Stomach smooth muscle (tissue), 2 donors: ENCODE results near the gene ZCCHC8.
"Not testable (repeated sequence)": the region's sequence is repeated elsewhere in the genome, so short reads cannot be mapped to it uniquely, and the experiment has no call there.

ENCODE experiments used
- H3K27ac ChIP-seq: one replicate; pipeline ENCODE4 v1.7.0; 2013; ENCODE audit warnings: mild to moderate bottlenecking, low read length, inconsistent platforms
- H3K27me3 ChIP-seq, 2 donors: one replicate each; pipeline ENCODE4 v1.7.0; 2013; ENCODE audit warnings: low read length in 2 of 2; ENCODE audit not compliant: insufficient read depth in 2 of 2, control insufficient read depth in 1 of 2
- H3K36me3 ChIP-seq, 2 donors: one replicate each; pipeline ENCODE4 v1.7.0; 2013; ENCODE audit warnings: low read length in 2 of 2; ENCODE audit not compliant: control insufficient read depth in 2 of 2, insufficient read depth in 2 of 2
- H3K4me1 ChIP-seq: one replicate; pipeline ENCODE4 v1.7.0; 2013; ENCODE audit warnings: low read length; ENCODE audit not compliant: control insufficient read depth, insufficient read depth
- H3K4me3 ChIP-seq, 2 donors: one replicate each; pipeline ENCODE4 v1.7.0; 2013; ENCODE audit warnings: low read length in 2 of 2
- H3K9ac ChIP-seq, 2 donors: one replicate each; pipeline ENCODE4 v1.7.0; 2013; ENCODE audit warnings: low read length in 2 of 2, mild to moderate bottlenecking in 1 of 2
- H3K9me3 ChIP-seq, 2 donors: one replicate each; pipeline ENCODE4 v1.7.0; 2013; ENCODE audit warnings: low read length in 2 of 2; ENCODE audit not compliant: control insufficient read depth in 2 of 2
- donor health status: healthy.
- donor health status: Pancreatic carcinoma.

The ZCCHC8 gene

DNA sequence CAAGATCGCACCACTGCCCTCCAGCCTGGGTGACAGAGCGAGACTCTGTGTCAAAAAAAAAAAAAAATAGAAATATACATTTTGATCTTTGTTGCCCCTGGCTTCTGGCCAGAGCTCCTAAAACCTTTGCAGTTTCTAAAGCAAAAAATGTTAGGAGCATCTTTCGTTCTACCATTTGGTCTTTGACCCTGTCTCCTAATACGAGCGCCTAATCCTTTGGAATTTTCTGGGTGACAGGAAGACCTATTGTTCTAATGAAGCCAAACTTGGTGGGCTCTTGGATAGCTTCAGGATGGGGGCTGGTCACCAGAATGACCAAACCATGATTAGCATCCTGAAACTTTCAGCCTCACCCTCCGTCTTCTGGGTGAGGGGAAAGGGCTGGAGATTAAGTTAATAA, 46.0 kb downstream of the ZCCHC8 start:
- Histone ChIP-seq H3K27ac (no peak overlapping the region), H3K9me3 (no peaks in the 10 kb centered on the region), H3K27me3 (no peaks in the 10 kb centered on the region), H3K9ac (no peak overlapping the region), H3K4me1 (no peaks in the 10 kb centered on the region), H3K4me3 (no peak overlapping the region), H3K36me3 (no peaks in the 10 kb centered on the region)

- Histone ChIP-seq H3K36me3 (no peaks in the 10 kb centered on the region), H3K27me3 (no peaks in the 10 kb centered on the region), H3K4me3 (no peak overlapping the region), H3K9ac (no peak overlapping the region), H3K9me3 (no peaks in the 10 kb centered on the region), H3K27ac (no peak overlapping the region), H3K4me1 (no peaks in the 10 kb centered on the region)
These were observed 46.4 kb downstream of the ZCCHC8 start for GRCh38 chr12:122454250-122454721.

DNA sequence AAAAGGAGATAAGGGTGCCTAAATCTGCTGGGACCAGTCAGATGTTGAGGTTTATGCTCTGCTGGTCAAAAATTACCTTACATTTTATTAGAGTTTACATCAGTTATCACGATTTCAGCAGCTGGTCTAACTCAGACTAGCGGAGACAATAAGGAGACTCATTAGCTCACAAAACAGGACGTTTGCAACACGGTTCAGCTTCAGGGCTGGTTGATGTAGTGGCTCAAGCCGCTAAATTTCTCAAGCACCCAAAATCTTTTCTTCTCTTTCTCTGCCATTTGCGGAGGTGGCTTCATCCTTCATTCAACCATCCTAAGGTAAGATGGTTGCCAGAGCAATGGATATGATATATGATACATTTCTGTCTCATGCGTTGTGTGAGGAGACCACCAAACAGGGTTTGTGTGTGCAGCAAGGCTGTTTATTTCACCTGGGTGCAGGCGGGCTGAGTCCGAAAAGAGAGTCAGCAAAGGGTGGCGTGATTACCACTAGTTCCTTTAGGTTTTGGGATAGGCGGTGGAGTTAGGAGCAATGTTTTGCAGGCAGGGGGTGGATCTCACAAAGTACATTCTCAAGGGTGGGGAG, 47.9 kb downstream of the ZCCHC8 start:
- no peaks in the 10 kb centered on the region for H3K27me3 ChIP-seq
- H3K4me3 ChIP-seq: no peak overlapping the region
- no peaks in the 10 kb centered on the region for H3K36me3 ChIP-seq
- H3K9me3 ChIP-seq: no peaks in the 10 kb centered on the region
- H3K27ac ChIP-seq: no peak overlapping the region
- no peaks in the 10 kb centered on the region for H3K4me1 ChIP-seq
- H3K9ac ChIP-seq: no peak overlapping the region

DNA sequence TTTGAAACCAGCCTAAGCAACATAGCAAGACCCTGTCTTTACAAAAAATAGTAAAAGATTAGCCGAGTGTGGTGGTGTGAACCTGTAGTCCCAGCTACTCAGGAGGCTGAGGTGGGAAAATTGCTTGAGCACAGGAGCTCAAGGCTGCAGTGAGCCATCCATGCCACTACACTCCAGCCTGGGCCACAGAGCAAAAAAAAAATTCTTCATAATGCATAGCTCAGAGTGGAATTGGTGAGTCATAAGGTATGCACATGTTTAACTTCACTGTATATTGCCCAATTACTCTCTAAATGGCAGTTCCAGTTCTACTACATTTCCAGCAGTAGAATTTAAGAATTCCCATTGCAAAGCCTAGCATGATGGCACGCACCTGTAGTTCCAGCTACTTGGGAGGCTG, 51.4 kb downstream of the ZCCHC8 start:
- no peaks in the 10 kb centered on the region for H3K27me3 ChIP-seq
- no peaks in the 10 kb centered on the region for H3K4me1 ChIP-seq
- H3K36me3 ChIP-seq: no peaks in the 10 kb centered on the region
- H3K4me3 ChIP-seq: no peak overlapping the region
- H3K9me3 ChIP-seq: no peaks in the 10 kb centered on the region
- H3K27ac ChIP-seq: no peak overlapping the region
- no peak overlapping the region for H3K9ac ChIP-seq

DNA sequence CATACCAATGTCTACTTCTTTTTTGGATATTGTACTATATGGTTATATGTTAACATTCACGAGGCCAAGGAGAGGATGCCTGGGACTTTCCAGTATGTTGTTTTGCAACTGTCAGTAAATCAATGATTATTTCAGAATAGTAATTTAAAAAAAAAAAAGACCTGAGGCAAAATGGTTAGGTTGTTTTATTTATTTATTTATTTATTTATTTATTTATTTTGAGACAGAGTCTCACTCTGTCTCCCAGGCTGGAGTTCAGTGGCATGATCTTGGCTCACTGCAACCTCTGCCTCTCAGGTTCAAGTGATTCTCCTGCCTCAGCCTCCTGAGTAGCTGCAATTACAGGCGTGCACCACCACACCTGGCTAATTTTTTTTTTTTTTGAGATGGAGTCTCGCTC, 52.9 kb downstream of the ZCCHC8 start:
- not testable (repeated sequence) for H3K36me3 ChIP-seq, H3K4me3 ChIP-seq, H3K9me3 ChIP-seq, H3K9ac ChIP-seq, H3K4me1 ChIP-seq, H3K27ac ChIP-seq, H3K27me3 ChIP-seq

GRCh38 chr12:122446390-122446789, 54.3 kb downstream of the ZCCHC8 start:
- H3K9me3 ChIP-seq, H3K27me3 ChIP-seq, H3K4me1 ChIP-seq, H3K27ac ChIP-seq, H3K36me3 ChIP-seq, H3K9ac ChIP-seq, H3K4me3 ChIP-seq: not testable (repeated sequence)

DNA sequence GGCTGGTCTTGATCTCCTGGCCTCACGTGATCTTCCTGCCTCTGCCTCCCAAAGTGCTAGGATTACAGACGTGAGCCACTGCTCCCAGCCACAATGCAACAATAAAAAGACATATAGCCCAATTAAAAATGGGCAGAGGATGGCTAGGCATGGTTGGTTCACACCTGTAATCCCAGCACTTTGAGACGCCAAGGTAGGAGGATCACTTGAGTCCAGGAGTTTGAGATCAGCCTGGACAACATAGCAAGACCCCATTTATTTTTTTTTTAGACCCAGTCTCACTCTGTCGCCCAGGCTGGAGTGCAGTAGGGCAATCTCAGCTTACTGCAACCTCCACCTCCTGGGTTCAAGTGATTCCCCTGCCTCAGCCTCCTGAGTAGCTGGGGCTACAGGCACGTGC, 56.7 kb downstream of the ZCCHC8 start:
- not testable (repeated sequence) for H3K27ac ChIP-seq, H3K4me1 ChIP-seq, H3K36me3 ChIP-seq, H3K27me3 ChIP-seq, H3K9ac ChIP-seq, H3K4me3 ChIP-seq, H3K9me3 ChIP-seq

DNA sequence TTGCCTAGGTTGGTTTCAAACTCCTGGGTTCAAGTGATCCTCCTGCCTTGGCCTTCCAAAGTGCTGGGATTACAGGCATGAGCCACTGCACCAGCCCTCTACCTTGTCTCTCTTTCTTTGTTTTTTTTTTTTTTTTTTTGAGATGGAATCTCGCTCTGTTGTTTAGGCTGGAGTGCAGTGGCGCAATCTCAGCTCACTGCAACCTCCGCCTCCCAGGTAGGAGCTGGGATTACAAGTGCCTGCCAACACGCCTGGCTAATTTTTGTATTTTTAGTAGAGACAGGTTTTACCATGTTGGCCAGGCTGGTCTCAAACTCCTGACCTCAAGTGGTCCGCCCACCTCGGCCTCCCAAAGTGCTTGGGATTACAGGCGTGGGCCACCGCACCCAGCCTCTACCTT, 61.9 kb downstream of the ZCCHC8 start:
- not testable (repeated sequence) for H3K9me3 ChIP-seq, H3K9ac ChIP-seq, H3K36me3 ChIP-seq, H3K27ac ChIP-seq, H3K4me3 ChIP-seq, H3K27me3 ChIP-seq
- peaks cover 10% of the 10 kb centered on the region for H3K4me1 ChIP-seq

GRCh38 chr12:122437656-122438121, 63.0 kb downstream of the ZCCHC8 start:
- Histone ChIP-seq H3K9me3 (no peaks in the 10 kb centered on the region), H3K4me3 (peak overlapping the region; percentile 57 to 62), H3K9ac (peak overlapping the region; percentile 36 to 47), H3K27ac (peak overlapping the region; percentile 67), H3K36me3 (no peaks in the 10 kb centered on the region), H3K4me1 (peaks cover 10% of the 10 kb centered on the region), H3K27me3 (no peaks in the 10 kb centered on the region)

DNA sequence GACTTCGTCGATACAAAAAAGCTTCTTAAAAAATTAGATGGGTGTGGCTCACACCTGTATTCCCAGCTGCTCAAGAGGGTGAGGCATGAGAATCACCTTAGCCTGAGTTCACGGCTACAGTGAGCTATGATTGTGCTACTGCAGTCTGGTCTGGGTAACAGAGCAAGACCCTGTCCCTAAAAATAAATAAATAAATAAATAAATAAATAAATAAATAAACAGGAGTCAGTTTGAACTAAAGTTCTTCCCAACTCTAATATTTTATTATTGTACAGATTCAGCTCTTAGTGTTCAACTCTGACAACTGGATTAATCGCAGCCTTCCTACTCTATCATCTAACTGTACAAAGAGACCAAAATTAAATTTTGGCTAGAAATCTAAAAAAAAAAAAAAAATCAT, 65.5 kb downstream of the ZCCHC8 start:
- Histone ChIP-seq H3K27me3 (no peaks in the 10 kb centered on the region), H3K4me3 (no peak overlapping the region), H3K36me3 (no peaks in the 10 kb centered on the region), H3K27ac (no peak overlapping the region), H3K4me1 (peaks cover 10% of the 10 kb centered on the region), H3K9ac (no peak overlapping the region), H3K9me3 (no peaks in the 10 kb centered on the region)

- not testable (repeated sequence) for H3K27ac ChIP-seq, H3K4me3 ChIP-seq, H3K9ac ChIP-seq, H3K27me3 ChIP-seq, H3K36me3 ChIP-seq, H3K4me1 ChIP-seq, H3K9me3 ChIP-seq
These were observed 71.7 kb downstream of the ZCCHC8 start for GRCh38 chr12:122429043-122429442.
